DND-41 (cell line): ENCODE data around the gene CXCL10.

Source experiments
- CTCF ChIP-seq: IDR thresholded peaks from 2 replicates; pipeline ENCODE4 v1.5.1; 2012; ENCODE audit warnings: borderline replicate concordance, low read length, moderate library complexity, mild to moderate bottlenecking; ENCODE audit not compliant: poor library complexity, severe bottlenecking; ENCODE audit errors: extremely low read depth
- EZH2 ChIP-seq: IDR thresholded peaks from 3 replicates; pipeline ENCODE4 v1.6.1; 2012; ENCODE audit warnings: borderline replicate concordance, low read depth, mild to moderate bottlenecking, moderate library complexity, low read length, inconsistent platforms; ENCODE audit not compliant: severe bottlenecking

- TF ChIP-seq CTCF, result no peak
- TF ChIP-seq EZH2, result no peak
Observed at GRCh38 chr4:76028350-76028765, 5.1 kb upstream of the CXCL10 start.
